MCF 10A (cell line): Measurements from ENCODE around the gene MAN2B2. TPM values are rescaled to one million over a fixed set of nuclear protein-coding genes. Genes with fewer than 3 reads are reported as not detected.

Source experiments
- BruUV-seq: library from RNA; stranded (reverse); fragments of 400-500 nt; replicated peaks from 2 replicates; lab custom pipeline; 2021; lab: Mats Ljungman, UMichigan
- CTCF ChIA-PET: fragments of 300-600 bp; sonication (Branson Sonifier 250); formaldehyde crosslinking; extraction: SDS; loops from one replicate; lab custom pipeline; 2021; ENCODE audit warnings: antibody characterized with exemption, inconsistent platforms; lab: Yijun Ruan, JAX
- POLR2A ChIA-PET: fragments of 300-600, 350-650 bp; sonication (Branson Sonifier 250); formaldehyde crosslinking; extraction: SDS; loops from one replicate; lab custom pipeline; 2020; ENCODE audit warnings: antibody characterized with exemption, inconsistent platforms; lab: Yijun Ruan, JAX
- DNase-seq: peaks from one replicate; pipeline ENCODE4 v3.0.0-alpha.2; 2018; ENCODE audit not compliant: unreplicated experiment
- H3K27ac Mint-ChIP-seq: one replicate; pipeline ENCODE4 v1.8.0; 2022; ENCODE audit warnings: mild to moderate bottlenecking, low read depth, mixed read lengths; ENCODE audit not compliant: unreplicated experiment
- H3K27me3 Mint-ChIP-seq: one replicate; pipeline ENCODE4 v1.8.0; 2022; ENCODE audit warnings: mixed read lengths; ENCODE audit not compliant: insufficient read depth, unreplicated experiment
- H3K36me3 Mint-ChIP-seq: one replicate; pipeline ENCODE4 v1.8.0; 2022; ENCODE audit warnings: mild to moderate bottlenecking, moderate library complexity, mixed read lengths; ENCODE audit not compliant: insufficient read depth, unreplicated experiment
- H3K4me1 Mint-ChIP-seq: one replicate; pipeline ENCODE4 v1.8.0; 2022; ENCODE audit warnings: mixed read lengths; ENCODE audit not compliant: insufficient read depth, unreplicated experiment
- H3K4me3 Mint-ChIP-seq: one replicate; pipeline ENCODE4 v1.8.0; 2022; ENCODE audit warnings: mild to moderate bottlenecking, moderate library complexity, mixed read lengths; ENCODE audit not compliant: unreplicated experiment
- H3K9me3 Mint-ChIP-seq: one replicate; pipeline ENCODE4 v1.8.0; 2022; ENCODE audit warnings: mixed read lengths; ENCODE audit not compliant: unreplicated experiment
- intact Hi-C: fragments of 100-400 bp; cut with micrococcal nuclease; formaldehyde crosslinking; loops from 2 replicates; pipeline ENCODE4 v1.14.1; 2022
- total RNA-seq: library from RNA; stranded (reverse); gene quantifications from 2 replicates; pipeline ENCODE4 v1.2.3, GENCODE V29; 2022
- TF ChIP-seq, protein P1 (sequence below): fragments of 200-600 bp; IDR thresholded peaks from one replicate; pipeline ENCODE4 v1.8.0; 2022; ENCODE audit warnings: antibody characterized with exemption, mild to moderate bottlenecking; ENCODE audit not compliant: unreplicated experiment

MAN2B2 gene
- total RNA-seq, 1 experiment from 2014 or later = 12.5 TPM

DNA sequence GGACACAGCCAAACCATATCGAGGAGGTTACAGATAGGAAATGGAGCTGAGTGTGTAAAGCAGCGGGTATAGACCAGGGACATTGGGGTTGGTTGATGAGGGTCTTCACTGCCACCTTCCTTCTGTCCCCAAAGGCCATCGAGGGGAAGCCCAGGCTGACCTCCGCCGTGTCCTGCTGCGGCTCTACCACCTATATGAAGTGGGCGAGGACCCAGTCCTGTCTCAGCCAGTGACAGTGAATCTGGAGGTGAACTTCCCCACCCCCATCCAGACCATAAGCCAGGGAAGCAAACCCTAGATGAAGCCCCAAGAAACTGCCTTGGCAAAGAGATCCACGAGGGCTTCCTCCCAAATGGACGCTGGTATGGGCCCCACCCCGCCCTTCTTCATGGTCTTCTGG, 42.3 kb downstream of the MAN2B2 start:
- peaks cover 19% of the 10 kb centered on the region for H3K36me3 Mint-ChIP-seq
- DNase-seq = no peak
- intact Hi-C loops = no loop called here
- CTCF ChIA-PET = interaction anchor here (0.9 to 1.5 kb wide), 2 partner anchors 14 to 16 kb away, joined by 3 to 5 read pairs; no protein-coding TSS in a partner anchor
- BruUV-seq = no TSS peak
- no peak overlapping the region for H3K4me3 Mint-ChIP-seq
- H3K4me1 Mint-ChIP-seq = no peaks in the 10 kb centered on the region
- no peaks in the 10 kb centered on the region for H3K9me3 Mint-ChIP-seq
- no peak overlapping the region for H3K27ac Mint-ChIP-seq
- H3K27me3 Mint-ChIP-seq = no peaks in the 10 kb centered on the region
- POLR2A ChIA-PET = no interaction called here
- TF ChIP-seq, protein P1, sequence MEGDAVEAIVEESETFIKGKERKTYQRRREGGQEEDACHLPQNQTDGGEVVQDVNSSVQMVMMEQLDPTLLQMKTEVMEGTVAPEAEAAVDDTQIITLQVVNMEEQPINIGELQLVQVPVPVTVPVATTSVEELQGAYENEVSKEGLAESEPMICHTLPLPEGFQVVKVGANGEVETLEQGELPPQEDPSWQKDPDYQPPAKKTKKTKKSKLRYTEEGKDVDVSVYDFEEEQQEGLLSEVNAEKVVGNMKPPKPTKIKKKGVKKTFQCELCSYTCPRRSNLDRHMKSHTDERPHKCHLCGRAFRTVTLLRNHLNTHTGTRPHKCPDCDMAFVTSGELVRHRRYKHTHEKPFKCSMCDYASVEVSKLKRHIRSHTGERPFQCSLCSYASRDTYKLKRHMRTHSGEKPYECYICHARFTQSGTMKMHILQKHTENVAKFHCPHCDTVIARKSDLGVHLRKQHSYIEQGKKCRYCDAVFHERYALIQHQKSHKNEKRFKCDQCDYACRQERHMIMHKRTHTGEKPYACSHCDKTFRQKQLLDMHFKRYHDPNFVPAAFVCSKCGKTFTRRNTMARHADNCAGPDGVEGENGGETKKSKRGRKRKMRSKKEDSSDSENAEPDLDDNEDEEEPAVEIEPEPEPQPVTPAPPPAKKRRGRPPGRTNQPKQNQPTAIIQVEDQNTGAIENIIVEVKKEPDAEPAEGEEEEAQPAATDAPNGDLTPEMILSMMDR = no peak

DNA sequence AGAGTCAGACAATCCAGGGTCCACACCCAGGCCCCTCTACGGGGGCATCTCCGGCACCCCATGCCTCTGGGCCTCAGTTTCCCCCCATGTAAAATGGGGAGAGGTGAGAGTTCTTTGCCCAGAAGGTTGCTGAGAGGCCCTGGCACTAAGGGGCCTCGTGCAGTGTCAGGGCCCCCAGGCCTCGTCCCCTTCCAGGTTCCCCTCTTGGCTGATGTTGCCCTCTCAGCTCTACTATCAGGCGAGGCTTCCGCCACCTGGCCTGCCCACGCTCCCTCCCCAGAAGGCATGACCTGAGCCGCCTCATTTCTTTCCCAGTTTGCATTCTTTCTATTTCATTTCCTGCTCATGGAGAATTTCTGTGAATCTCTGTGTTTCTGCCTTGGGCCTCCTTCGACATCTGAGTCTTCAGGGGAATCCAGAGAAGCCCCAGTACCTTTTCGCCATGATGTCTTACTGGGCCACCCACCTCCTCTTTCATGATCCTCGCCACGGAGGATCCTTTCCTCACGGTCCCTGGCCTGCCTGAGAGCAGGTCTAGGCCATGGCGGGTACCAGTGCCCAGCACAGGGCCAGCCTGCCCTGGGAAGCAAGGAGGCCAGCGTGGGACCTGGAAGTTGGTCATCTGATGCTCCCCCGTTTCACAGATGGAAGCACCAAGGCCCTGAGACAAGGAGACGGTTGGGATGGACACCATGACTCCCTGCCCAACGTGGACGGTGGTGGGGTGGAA, 43.6 kb downstream of the MAN2B2 start:
- Mint-ChIP-seq H3K9me3 (no peaks in the 10 kb centered on the region), H3K4me1 (no peaks in the 10 kb centered on the region), H3K27ac (no peak overlapping the region), H3K27me3 (no peaks in the 10 kb centered on the region), H3K36me3 (peaks cover 19% of the 10 kb centered on the region), H3K4me3 (no peak overlapping the region)
- CTCF ChIA-PET = no interaction called here
- TF ChIP-seq, protein P1 = no peak
- no TSS peak for BruUV-seq
- DNase-seq = no peak
- intact Hi-C loops = no loop called here
- POLR2A ChIA-PET = no interaction called here

DNA sequence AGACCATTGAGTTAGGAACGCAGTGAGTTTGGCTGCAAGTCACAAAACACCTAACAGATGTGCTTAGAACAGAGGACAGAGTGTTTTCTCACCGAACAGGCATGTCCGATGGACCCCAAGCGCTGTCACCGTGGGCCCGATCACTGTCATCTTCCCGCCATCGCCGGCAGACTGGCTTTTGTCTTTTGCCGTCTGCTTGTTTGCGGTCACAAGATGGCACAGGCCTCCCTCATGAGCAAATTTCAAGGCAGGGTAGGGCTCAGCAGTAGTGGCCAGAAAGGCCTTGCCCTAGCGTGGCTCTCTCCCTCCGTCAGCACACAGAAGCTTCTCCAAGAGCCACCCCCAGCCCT, 44.1 kb downstream of the MAN2B2 start:
- POLR2A ChIA-PET = no interaction called here
- BruUV-seq = no TSS peak
- Mint-ChIP-seq H3K9me3 (no peaks in the 10 kb centered on the region), H3K27ac (no peak overlapping the region), H3K4me1 (no peaks in the 10 kb centered on the region), H3K36me3 (peaks cover 19% of the 10 kb centered on the region), H3K4me3 (no peak overlapping the region), H3K27me3 (no peaks in the 10 kb centered on the region)
- no peak for DNase-seq
- intact Hi-C loops = no loop called here
- CTCF ChIA-PET = no interaction called here
- TF ChIP-seq, protein P1 = no peak

DNA sequence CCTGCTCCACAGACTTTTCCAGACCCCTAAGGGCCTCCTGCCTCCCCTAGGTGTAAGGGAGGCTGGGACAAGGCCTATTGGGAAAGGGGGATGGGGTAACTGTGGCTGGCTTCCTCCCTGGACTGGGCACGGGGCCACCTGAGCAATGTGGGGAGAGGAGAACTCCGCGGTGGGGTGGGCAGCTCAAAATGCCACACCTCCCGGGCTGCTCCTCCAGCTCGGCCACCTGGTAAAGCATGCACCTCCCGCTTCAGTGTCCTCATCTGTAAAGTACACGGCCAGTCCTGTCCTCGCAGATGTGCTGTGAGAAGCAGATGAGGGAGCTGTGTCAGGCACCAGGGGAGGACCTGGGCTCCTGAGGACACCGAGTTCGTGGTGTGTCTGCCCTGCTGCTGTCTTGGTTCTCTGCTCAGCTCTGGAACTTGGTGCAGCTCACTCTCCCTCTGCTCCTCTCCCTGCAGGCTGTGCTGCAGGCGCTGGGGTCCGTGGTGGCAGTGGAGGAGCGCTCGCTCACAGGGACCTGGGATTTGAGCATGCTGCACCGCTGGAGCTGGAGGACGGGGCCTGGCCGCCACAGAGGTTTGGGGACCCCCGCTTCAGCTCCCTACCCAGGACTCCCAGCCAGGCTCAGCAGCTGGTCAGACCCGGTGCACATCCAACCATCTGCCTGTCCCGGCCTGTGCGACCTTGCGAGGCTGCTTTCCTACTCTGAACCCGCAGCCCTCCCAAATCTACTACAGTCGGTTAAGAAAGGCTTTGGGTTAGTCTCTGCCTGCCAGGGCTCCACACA, 44.7 kb downstream of the MAN2B2 start:
- Mint-ChIP-seq H3K4me3 (no peak overlapping the region), H3K27me3 (no peaks in the 10 kb centered on the region), H3K4me1 (no peaks in the 10 kb centered on the region), H3K36me3 (peaks cover 21% of the 10 kb centered on the region), H3K27ac (no peak overlapping the region), H3K9me3 (no peaks in the 10 kb centered on the region)
- TF ChIP-seq, protein P1 = no peak
- ChIA-PET POLR2A (interaction anchor here (0.6 kb wide), 1 partner anchor 47 kb away, joined by 3 read pairs; no protein-coding TSS in a partner anchor), CTCF (interaction anchor here (0.6 kb wide), 1 partner anchor 97 kb away, joined by 4 read pairs; the partner anchor contains the start of gene BLOC1S4)
- no peak for DNase-seq
- intact Hi-C loops = no loop called here
- BruUV-seq = no TSS peak
